ACC112 (cell line): Measurements from ENCODE around the gene SCYGR4.
"Not testable (repeated sequence)": the region's sequence is repeated elsewhere in the genome, so short reads cannot be mapped to it uniquely, and the experiment has no call there.

Experiments used
- H2AFZ ChIP-seq: fragments of 200-600 bp; sonication (generic); one replicate; pipeline ENCODE4 v1.6.0; 2017; ENCODE audit warnings: antibody characterized with exemption, low read length; ENCODE audit not compliant: unreplicated experiment
- H3K27ac ChIP-seq: fragments of 200-600 bp; sonication (generic); 2 replicates; pipeline ENCODE4 v1.5.1; 2014; ENCODE audit warnings: low read depth, mild to moderate bottlenecking, antibody characterized with exemption, low read length, moderate library complexity
- H3K27me3 ChIP-seq: fragments of 200-600 bp; sonication (generic); 2 replicates; pipeline ENCODE4 v1.6.1; 2014; ENCODE audit warnings: mild to moderate bottlenecking, antibody characterized with exemption, low read length, moderate library complexity, mixed read lengths; ENCODE audit not compliant: insufficient read depth
- H3K36me3 ChIP-seq: fragments of 200-600 bp; sonication (generic); 2 replicates; pipeline ENCODE4 v1.6.1; 2016; ENCODE audit warnings: mild to moderate bottlenecking, antibody characterized with exemption, low read length, moderate library complexity, mixed read lengths; ENCODE audit not compliant: insufficient read depth
- H3K4me1 ChIP-seq: fragments of 200-600 bp; sonication (generic); one replicate; pipeline ENCODE4 v1.6.1; 2016; ENCODE audit warnings: low read length, mixed read lengths; ENCODE audit not compliant: insufficient read depth, unreplicated experiment, control insufficient read depth
- H3K4me3 ChIP-seq: fragments of 200-600 bp; sonication (generic); 2 replicates; pipeline ENCODE4 v1.5.1; 2014; ENCODE audit warnings: mild to moderate bottlenecking, low read depth, low read length
- H3K79me2 ChIP-seq: fragments of 200-600 bp; sonication (generic); one replicate; pipeline ENCODE4 v1.6.0; 2016; ENCODE audit warnings: low read length; ENCODE audit not compliant: control insufficient read depth, unreplicated experiment, insufficient read depth

Gene SCYGR4

DNA sequence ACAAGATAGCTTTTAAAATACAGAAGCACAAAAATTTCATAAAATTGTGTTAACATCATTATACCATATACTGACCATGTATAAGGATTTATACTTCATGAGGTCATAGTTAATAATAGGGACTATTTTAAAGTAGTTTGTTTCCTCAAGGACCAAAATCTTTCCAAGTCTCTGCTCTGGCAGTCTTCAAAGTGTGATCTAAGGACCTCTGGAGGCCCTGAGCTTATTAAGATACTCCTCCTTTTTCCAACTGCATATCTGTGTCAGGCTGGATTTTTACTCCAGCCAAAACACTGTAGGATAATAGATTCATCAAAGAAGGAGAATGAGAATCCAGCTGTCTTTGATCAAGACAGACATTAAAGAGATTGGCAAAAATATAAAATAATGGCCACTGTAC is 20.3 kb upstream of the SCYGR4 start:
- Histone ChIP-seq H3K27ac (no peak overlapping the region), H3K4me1 (peaks cover 8% of the 10 kb centered on the region), H3K79me2 (no peaks in the 10 kb centered on the region), H3K4me3 (no peak overlapping the region), H3K27me3 (no peaks in the 10 kb centered on the region), H3K36me3 (no peaks in the 10 kb centered on the region), H2AFZ (no peak overlapping the region)

DNA sequence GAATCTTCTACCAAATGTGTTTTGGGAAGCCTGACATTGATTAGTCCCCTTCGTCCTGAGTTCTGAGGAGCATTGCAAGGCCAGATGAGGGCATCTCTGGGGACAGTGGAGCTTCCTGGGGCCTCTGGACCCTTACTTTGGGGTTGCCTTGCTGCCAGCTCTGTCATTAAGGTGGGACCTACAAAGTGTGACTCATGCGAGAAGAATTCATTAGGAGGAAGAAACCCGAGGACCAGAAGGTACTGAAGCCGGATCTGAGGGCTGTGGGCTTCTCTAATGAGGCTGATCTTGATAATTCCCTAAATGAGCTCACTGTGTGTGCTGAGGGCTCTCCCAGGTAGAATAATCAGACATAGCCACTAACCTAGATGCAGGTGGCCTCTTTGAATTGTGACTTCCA is 19.3 kb upstream of the SCYGR4 start:
- no peaks in the 10 kb centered on the region for H3K79me2 ChIP-seq
- no peaks in the 10 kb centered on the region for H3K36me3 ChIP-seq
- H3K27me3 ChIP-seq: no peaks in the 10 kb centered on the region
- H3K27ac ChIP-seq: no peak overlapping the region
- peaks cover 8% of the 10 kb centered on the region for H3K4me1 ChIP-seq
- no peak overlapping the region for H2AFZ ChIP-seq
- no peak overlapping the region for H3K4me3 ChIP-seq

DNA sequence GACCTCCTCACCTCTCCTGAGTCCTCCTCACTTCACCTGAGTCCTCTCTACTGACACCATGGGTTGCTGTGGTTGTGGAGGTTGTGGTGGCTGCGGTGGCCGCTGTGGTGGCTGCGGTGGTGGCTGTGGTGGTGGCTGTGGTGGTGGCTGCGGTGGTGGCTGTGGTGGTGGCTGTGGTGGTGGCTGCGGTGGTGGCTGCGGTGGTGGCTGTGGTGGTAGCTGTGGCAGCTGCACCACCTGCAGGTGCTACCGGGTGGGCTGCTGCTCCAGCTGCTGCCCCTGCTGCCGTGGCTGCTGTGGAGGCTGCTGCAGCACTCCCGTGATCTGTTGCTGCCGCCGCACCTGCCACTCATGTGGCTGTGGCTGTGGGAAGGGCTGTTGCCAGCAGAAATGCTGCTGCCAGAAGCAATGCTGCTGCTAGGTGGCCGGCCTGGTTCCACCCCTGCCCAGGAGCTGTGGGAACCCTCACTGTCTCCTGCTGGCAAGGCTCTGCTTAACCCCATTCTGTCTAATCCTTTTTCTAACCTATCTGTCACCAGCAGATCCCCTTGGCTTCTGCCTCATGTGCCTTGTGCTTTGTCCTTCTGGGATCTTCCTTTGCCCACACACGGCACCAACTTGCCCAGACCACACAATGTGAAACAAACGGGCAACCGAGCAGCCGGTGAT is 18.3 kb upstream of the SCYGR4 start, which contains the start of gene SCYGR2:
SCYGR2 (plus strand) TSS at position 59 of the 669 bp plus-strand sequence; CDS start at position 59, 0 bp downstream.
- H3K36me3 ChIP-seq, H2AFZ ChIP-seq, H3K4me1 ChIP-seq, H3K27ac ChIP-seq, H3K27me3 ChIP-seq, H3K4me3 ChIP-seq, H3K79me2 ChIP-seq: not testable (repeated sequence)

DNA sequence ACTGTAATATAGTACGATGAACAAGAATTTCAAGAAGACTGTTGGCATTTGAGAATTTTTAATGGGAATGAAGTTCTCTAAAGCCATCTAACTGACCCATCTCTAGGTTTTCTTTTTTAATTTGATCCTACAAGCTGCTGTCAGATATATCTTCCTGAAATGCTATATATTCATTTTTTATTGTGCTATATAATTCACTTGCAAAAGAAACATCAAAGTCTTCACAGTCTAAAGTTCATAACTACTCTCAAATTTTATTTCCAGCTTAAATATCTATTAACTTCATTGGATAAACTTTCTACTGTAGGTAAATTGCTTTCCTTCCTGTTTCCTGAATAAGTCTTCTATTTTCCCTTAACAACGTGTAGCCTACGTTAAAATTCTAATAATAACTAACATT is 14.9 kb upstream of the SCYGR4 start:
- Histone ChIP-seq H3K27me3 (no peaks in the 10 kb centered on the region), H3K27ac (no peak overlapping the region), H3K4me3 (no peak overlapping the region), H3K79me2 (no peaks in the 10 kb centered on the region), H2AFZ (no peak overlapping the region), H3K4me1 (peaks cover 8% of the 10 kb centered on the region), H3K36me3 (no peaks in the 10 kb centered on the region)

DNA sequence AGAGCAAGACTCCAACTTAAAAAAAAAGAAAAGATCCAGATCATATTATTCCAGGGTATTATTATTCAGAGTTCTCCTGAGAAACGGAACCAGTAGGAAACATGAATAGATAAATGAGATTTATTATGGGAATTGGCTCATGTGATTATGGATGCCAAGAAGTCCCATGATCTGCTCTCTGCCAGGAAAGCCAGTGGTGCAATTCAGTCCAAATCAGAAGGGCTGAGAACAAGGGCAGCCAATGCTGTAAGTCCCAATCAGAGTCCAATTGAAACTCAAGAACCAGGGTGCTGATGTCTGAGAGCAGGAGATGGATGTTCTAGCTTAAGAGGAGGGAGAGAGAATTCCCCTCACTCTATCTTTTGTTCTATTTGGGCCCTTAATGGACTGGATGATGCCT is 10.8 kb upstream of the SCYGR4 start:
- H3K4me3 ChIP-seq: no peak overlapping the region
- no peaks in the 10 kb centered on the region for H3K79me2 ChIP-seq
- H3K27me3 ChIP-seq: no peaks in the 10 kb centered on the region
- H3K4me1 ChIP-seq: no peaks in the 10 kb centered on the region
- H3K36me3 ChIP-seq: no peaks in the 10 kb centered on the region
- H2AFZ ChIP-seq: no peak overlapping the region
- no peak overlapping the region for H3K27ac ChIP-seq

DNA sequence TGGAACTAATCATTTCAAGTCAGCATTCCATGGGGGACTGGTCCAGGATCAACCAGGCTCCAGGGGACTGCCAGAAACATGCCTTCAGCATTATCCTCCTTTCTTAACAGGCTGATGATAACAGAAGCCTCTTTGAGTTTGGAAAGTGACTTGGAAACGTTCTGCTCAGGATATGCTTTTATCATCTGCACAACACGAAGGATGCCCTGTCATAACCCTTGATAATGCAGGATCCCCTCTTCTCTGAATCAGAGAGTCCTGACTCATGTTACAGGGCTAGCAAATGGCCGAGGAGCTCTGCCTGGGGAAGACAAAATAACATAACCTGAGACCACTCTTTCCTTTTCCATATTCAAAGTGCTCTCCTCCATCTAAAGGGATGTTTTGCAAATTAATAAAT is 9.4 kb upstream of the SCYGR4 start:
- Histone ChIP-seq H3K4me3 (no peak overlapping the region), H3K27ac (no peak overlapping the region), H3K36me3 (no peaks in the 10 kb centered on the region), H2AFZ (no peak overlapping the region), H3K4me1 (no peaks in the 10 kb centered on the region), H3K27me3 (no peaks in the 10 kb centered on the region), H3K79me2 (no peaks in the 10 kb centered on the region)

DNA sequence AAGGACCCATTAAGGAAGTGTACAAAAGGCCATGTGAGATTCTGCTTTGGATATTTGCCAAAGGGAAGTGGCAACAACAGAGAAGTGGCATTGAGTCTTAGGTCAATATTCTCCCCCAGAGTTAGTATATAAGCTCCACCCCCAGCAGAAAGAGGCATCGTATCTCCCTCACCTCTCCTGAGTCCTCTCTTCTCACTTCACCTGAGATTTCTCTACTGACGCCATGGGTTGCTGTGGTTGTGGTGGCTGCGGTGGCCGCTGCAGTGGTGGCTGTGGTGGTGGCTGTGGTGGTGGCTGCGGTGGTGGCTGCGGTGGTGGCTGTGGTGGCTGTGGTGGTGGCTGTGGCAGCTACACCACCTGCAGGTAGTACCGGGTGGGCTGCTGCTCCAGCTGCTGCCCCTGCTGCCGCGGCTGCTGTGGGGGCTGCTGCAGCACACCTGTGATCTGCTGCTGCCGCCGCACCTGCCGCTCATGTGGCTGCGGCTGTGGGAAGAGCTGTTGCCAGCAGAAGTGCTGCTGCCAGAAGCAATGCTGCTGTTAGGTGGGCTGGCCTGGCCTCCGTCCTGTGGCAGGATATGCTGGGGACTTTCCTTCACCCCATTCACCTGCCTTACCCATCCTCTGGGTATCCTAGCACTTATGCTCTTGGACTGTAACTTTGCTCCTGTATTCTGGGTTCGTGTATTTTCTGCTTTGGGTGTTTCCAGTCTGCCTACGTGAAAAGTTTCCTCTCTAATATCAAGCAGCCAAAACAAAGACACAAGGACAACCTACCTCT is 8.5 kb upstream of the SCYGR4 start:
- H3K27me3 ChIP-seq: no peaks in the 10 kb centered on the region

DNA sequence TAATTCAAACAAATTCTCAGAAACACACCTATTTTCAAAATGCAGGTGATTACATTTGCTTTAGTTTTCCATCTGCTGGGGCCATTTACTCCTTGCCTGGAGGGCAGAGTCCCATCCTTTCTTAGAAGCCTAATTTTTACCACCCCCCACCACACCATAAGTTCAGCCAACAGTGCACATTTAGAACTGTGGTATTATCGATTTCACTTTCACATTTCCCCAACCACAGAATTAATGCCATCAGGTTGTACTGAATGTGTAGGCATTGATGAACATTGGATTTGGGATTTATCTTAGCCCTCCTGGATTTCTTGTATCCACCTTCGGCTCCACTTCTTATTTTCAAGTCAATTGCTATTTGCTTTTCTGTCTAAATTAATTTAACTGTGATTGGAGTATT is 7.2 kb upstream of the SCYGR4 start:
- peak overlapping the region; percentile 60 for H2AFZ ChIP-seq
- no peak overlapping the region for H3K4me3 ChIP-seq
- no peaks in the 10 kb centered on the region for H3K27me3 ChIP-seq
- no peaks in the 10 kb centered on the region for H3K36me3 ChIP-seq
- no peak overlapping the region for H3K27ac ChIP-seq
- H3K4me1 ChIP-seq: no peaks in the 10 kb centered on the region
- H3K79me2 ChIP-seq: no peaks in the 10 kb centered on the region

More for the DNA sequence above, 8.5 kb upstream of the SCYGR4 start:
- Histone ChIP-seq H3K4me3 (no peak overlapping the region), H2AFZ (no peak overlapping the region), H3K79me2 (no peaks in the 10 kb centered on the region), H3K4me1 (no peaks in the 10 kb centered on the region), H3K27ac (no peak overlapping the region), H3K36me3 (no peaks in the 10 kb centered on the region)

DNA sequence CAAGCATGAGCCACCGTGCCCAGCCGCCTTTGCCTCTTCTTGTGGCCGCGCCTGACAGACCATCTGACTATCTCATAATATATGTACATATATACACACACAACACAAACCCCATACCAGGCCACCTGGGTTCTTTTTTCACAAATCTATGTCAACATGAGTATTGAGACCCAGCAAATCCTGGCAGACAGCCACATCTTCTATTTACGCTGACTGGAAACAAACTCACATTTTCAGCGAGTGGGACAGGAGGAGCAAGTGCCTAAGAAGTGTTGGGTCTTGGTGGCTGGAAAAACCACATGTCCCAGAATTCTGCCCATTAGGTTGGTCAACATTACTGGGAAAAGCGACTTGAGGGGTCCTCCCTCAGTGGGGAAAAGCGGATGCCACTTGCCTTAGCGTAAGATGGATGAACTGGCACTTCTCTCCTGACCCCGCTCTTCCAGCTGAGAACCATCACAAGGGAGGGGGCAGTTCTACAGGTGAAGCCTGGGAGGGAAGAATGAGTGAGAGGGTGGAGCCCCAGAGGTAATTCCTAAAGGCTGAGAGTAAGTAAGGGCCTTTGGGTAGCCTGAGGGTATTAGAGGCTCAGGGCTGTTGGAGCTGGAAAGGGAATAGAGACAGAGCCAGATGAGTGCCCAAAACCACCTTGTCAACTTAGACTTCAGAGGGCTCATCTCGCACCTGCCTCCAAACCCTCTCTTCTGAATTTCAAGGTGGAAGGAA is 4.6 kb upstream of the SCYGR4 start:
- Histone ChIP-seq H3K27ac (no peak overlapping the region), H3K4me3 (no peak overlapping the region), H2AFZ (no peak overlapping the region)

DNA sequence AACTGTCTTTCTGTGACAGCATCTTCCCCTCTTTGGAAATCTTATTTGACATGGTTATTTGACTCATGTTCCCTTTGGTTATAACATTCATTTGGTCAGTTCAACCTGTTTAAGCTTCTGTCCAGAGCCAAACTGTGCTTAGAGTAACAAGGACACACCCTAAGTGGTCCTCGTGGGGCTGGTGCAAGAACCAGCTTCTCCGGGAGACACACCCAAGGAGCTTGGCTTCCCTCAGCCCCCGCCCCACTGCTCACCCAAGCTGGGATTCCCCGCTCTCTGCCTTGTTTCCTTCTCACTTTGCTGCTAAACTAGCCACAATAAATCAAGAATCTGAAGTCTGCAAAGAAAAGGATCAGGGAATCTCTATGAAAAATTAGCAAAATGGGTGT is 4.0 kb upstream of the SCYGR4 start:
- H3K36me3 ChIP-seq: no peaks in the 10 kb centered on the region
- no peak overlapping the region for H3K27ac ChIP-seq
- no peaks in the 10 kb centered on the region for H3K27me3 ChIP-seq
- H2AFZ ChIP-seq: no peak overlapping the region
- no peak overlapping the region for H3K4me3 ChIP-seq
- no peaks in the 10 kb centered on the region for H3K4me1 ChIP-seq
- H3K79me2 ChIP-seq: no peaks in the 10 kb centered on the region

More for the DNA sequence above, 4.6 kb upstream of the SCYGR4 start:
- H3K27me3 ChIP-seq: no peaks in the 10 kb centered on the region
- no peaks in the 10 kb centered on the region for H3K79me2 ChIP-seq
- H3K36me3 ChIP-seq: no peaks in the 10 kb centered on the region
- H3K4me1 ChIP-seq: no peaks in the 10 kb centered on the region
